Measurements from ENCODE around the gene SKA1.

The SKA1 gene

GRCh38 chr18:50359806-50360205 is 15.0 kb upstream of the SKA1 start:
- Histone ChIP-seq H3K27me3 (ENCODE audit: insufficient read depth, low read depth) (no peaks in the 10 kb centered on the region), H2AFZ (ENCODE audit: low read depth) (no peak overlapping the region), H3K4me2 (no peak overlapping the region), H3K79me2 (ENCODE audit: insufficient read depth, low read depth) (no peaks in the 10 kb centered on the region), H3K36me3 (ENCODE audit: insufficient read depth) (no peaks in the 10 kb centered on the region), H3K9ac (no peak overlapping the region), H3K4me3 (IDR thresholded peaks at IDR 0.05; ENCODE audit: insufficient read depth, low read depth, low read length) (no peak overlapping the region), H4K20me1 (ENCODE audit: insufficient read depth) (no peaks in the 10 kb centered on the region), H3K4me1 (ENCODE audit: low read depth, poor library complexity, severe bottlenecking) (peaks cover 10% of the 10 kb centered on the region), H3K27ac (no peak overlapping the region)
- no peak for TF ChIP-seq CTCF (conservative IDR thresholded peaks at IDR 0.05; ENCODE audit: low read depth, low read length)

- Histone ChIP-seq H3K4me2 (no peak overlapping the region), H3K79me2 (ENCODE audit: insufficient read depth, low read depth) (no peaks in the 10 kb centered on the region), H3K4me1 (ENCODE audit: low read depth, poor library complexity, severe bottlenecking) (peaks cover 10% of the 10 kb centered on the region), H4K20me1 (ENCODE audit: insufficient read depth) (no peaks in the 10 kb centered on the region), H2AFZ (ENCODE audit: low read depth) (no peak overlapping the region), H3K36me3 (ENCODE audit: insufficient read depth) (no peaks in the 10 kb centered on the region), H3K27me3 (ENCODE audit: insufficient read depth, low read depth) (no peaks in the 10 kb centered on the region), H3K9ac (no peak overlapping the region), H3K27ac (no peak overlapping the region), H3K4me3 (IDR thresholded peaks at IDR 0.05; ENCODE audit: insufficient read depth, low read depth, low read length) (no peak overlapping the region)
- TF ChIP-seq CTCF (conservative IDR thresholded peaks at IDR 0.05; ENCODE audit: low read depth, low read length), result no peak
Measured at GRCh38 chr18:50360611-50361010, 14.2 kb upstream of the SKA1 start.

GRCh38 chr18:50369672-50370071 is 5.2 kb upstream of the SKA1 start:
- H3K79me2 ChIP-seq (ENCODE audit: insufficient read depth, low read depth), result no peaks in the 10 kb centered on the region
- H3K9ac ChIP-seq, result no peak overlapping the region
- H3K27ac ChIP-seq, result no peak overlapping the region
- H2AFZ ChIP-seq (ENCODE audit: low read depth), result no peak overlapping the region
- H3K4me3 ChIP-seq (IDR thresholded peaks at IDR 0.05; ENCODE audit: insufficient read depth, low read depth, low read length), result no peak overlapping the region
- no peaks in the 10 kb centered on the region for H3K27me3 ChIP-seq (ENCODE audit: insufficient read depth, low read depth)
- no peak overlapping the region for H3K4me2 ChIP-seq
- H3K36me3 ChIP-seq (ENCODE audit: insufficient read depth), result no peaks in the 10 kb centered on the region
- H4K20me1 ChIP-seq (ENCODE audit: insufficient read depth), result no peaks in the 10 kb centered on the region
- TF ChIP-seq CTCF (conservative IDR thresholded peaks at IDR 0.05; ENCODE audit: low read depth, low read length), result no peak
- peaks cover 10% of the 10 kb centered on the region for H3K4me1 ChIP-seq (ENCODE audit: low read depth, poor library complexity, severe bottlenecking)

- Histone ChIP-seq H3K27ac (no peak overlapping the region), H3K9ac (no peak overlapping the region), H3K4me3 (IDR thresholded peaks at IDR 0.05; ENCODE audit: insufficient read depth, low read depth, low read length) (no peak overlapping the region), H3K79me2 (ENCODE audit: insufficient read depth, low read depth) (peaks cover 26% of the 10 kb centered on the region), H4K20me1 (ENCODE audit: insufficient read depth) (no peaks in the 10 kb centered on the region), H3K4me2 (no peak overlapping the region), H2AFZ (ENCODE audit: low read depth) (peak overlapping the region; percentile 9; the same call in 1 of the 2 replicates), H3K4me1 (ENCODE audit: low read depth, poor library complexity, severe bottlenecking) (peaks cover 28% of the 10 kb centered on the region), H3K36me3 (ENCODE audit: insufficient read depth) (no peaks in the 10 kb centered on the region), H3K27me3 (ENCODE audit: insufficient read depth, low read depth) (no peaks in the 10 kb centered on the region)
- no peak for TF ChIP-seq CTCF (conservative IDR thresholded peaks at IDR 0.05; ENCODE audit: low read depth, low read length)
Measured at GRCh38 chr18:50372743-50373142, 2.1 kb upstream of the SKA1 start.

Measured in KMS-11 (cell line).